Measurements from ENCODE around the gene S1PR2.

Gene S1PR2

GRCh38 chr19:10258080-10258710, 27.1 kb upstream of the S1PR2 start:
- no peak for ATAC-seq
- TF ChIP-seq CSRNP3 (CRISPR knock-in tag; IDR thresholded peaks at IDR 0.05) = no peak
- TF ChIP-seq PPARA (CRISPR knock-in tag; IDR thresholded peaks at IDR 0.05; ENCODE audit: borderline replicate concordance) = no peak
- TF ChIP-seq ZNF8 (CRISPR knock-in tag; IDR thresholded peaks at IDR 0.05) = no peak
- no peak for TF ChIP-seq BACH2 (CRISPR knock-in tag; IDR thresholded peaks at IDR 0.05; ENCODE audit: borderline replicate concordance)
- TF ChIP-seq PATZ1 (CRISPR knock-in tag; IDR thresholded peaks at IDR 0.05; ENCODE audit: borderline replicate concordance) = no peak
- no peak for TF ChIP-seq GLIS3 (CRISPR knock-in tag; IDR thresholded peaks at IDR 0.05)
- TF ChIP-seq ARNTL (CRISPR knock-in tag; IDR thresholded peaks at IDR 0.05; ENCODE audit: borderline replicate concordance, low read depth) = no peak
- TF ChIP-seq POU6F1 (CRISPR knock-in tag; IDR thresholded peaks at IDR 0.05; ENCODE audit: borderline replicate concordance, low read depth) = no peak
- no peak for TF ChIP-seq ZFP30 (CRISPR knock-in tag; IDR thresholded peaks at IDR 0.05)
- no peak for TF ChIP-seq TSHZ2 (CRISPR knock-in tag; IDR thresholded peaks at IDR 0.05)
- no peak for TF ChIP-seq ZNF70 (CRISPR knock-in tag; IDR thresholded peaks at IDR 0.05)
- TF ChIP-seq ZFP3 (CRISPR knock-in tag; IDR thresholded peaks at IDR 0.05) = no peak
- TF ChIP-seq CSDC2 (CRISPR knock-in tag; IDR thresholded peaks at IDR 0.05) = no peak
- TF ChIP-seq ISL1 (CRISPR knock-in tag; IDR thresholded peaks at IDR 0.05) = no peak
- TF ChIP-seq OSR1 (CRISPR knock-in tag; IDR thresholded peaks at IDR 0.05) = no peak
- TF ChIP-seq ESRRG (CRISPR knock-in tag; IDR thresholded peaks at IDR 0.05) = no peak

- no peak for ATAC-seq
- TF ChIP-seq ARNTL (CRISPR knock-in tag; IDR thresholded peaks at IDR 0.05; ENCODE audit: borderline replicate concordance, low read depth) (no peak), ISL1 (CRISPR knock-in tag; IDR thresholded peaks at IDR 0.05) (no peak), POU6F1 (CRISPR knock-in tag; IDR thresholded peaks at IDR 0.05; ENCODE audit: borderline replicate concordance, low read depth) (no peak), ZNF8 (CRISPR knock-in tag; IDR thresholded peaks at IDR 0.05) (no peak), PPARA (CRISPR knock-in tag; IDR thresholded peaks at IDR 0.05; ENCODE audit: borderline replicate concordance) (no peak), TCF4 (CRISPR knock-in tag; IDR thresholded peaks at IDR 0.05; ENCODE audit: borderline replicate concordance) (no peak), TSHZ2 (CRISPR knock-in tag; IDR thresholded peaks at IDR 0.05) (no peak), ZC3H10 (CRISPR knock-in tag; IDR thresholded peaks at IDR 0.05) (no peak), ZNF565 (CRISPR knock-in tag; conservative IDR thresholded peaks at IDR 0.05; ENCODE audit: low read depth) (no peak), CREB5 (CRISPR knock-in tag; IDR thresholded peaks at IDR 0.05; ENCODE audit: low read depth) (no peak), PATZ1 (CRISPR knock-in tag; IDR thresholded peaks at IDR 0.05; ENCODE audit: borderline replicate concordance) (no peak), SNAI2 (CRISPR knock-in tag; IDR thresholded peaks at IDR 0.05) (no peak), TOX (CRISPR knock-in tag; IDR thresholded peaks at IDR 0.05; ENCODE audit: borderline replicate concordance) (no peak), RARB (CRISPR knock-in tag; IDR thresholded peaks at IDR 0.05) (no peak)
Measured at GRCh38 chr19:10256970-10257615, 26.0 kb upstream of the S1PR2 start.

Measured in SK-N-SH treated with all-trans-retinoic acid at 6 μM for 48 hours (cell line).